ENCODE data around the gene PAPPA. TPM values are rescaled to one million over a fixed set of nuclear protein-coding genes. Genes with fewer than 3 reads are reported as not detected.

The PAPPA gene
- total RNA-seq, 2 donors from 2014 or later, result 2.4 to 9.8 TPM

DNA sequence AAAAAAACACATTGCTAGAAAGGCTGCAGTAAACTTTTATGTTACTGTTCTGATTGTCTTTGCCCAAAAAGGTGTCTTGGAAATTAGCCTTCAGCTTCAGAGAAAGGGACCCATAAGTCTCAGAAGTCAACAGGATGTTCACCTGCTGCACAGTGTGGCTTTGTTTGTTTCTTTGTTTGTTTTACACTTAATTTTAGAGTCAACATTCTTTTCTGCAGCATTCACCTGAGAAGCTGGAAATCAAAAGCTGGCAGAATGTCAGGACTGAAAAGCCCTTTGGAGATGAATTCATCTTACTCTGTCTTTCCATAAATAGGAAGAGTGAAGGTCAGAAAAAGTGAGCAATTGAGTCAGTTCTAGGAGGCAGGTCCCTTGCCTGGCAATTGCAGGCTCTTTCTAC, 170.0 kb downstream of the PAPPA start:
- no peak for DNase-seq
- no peak for ATAC-seq
- intact Hi-C loops (cut with DNase I), result no loop called here

DNA sequence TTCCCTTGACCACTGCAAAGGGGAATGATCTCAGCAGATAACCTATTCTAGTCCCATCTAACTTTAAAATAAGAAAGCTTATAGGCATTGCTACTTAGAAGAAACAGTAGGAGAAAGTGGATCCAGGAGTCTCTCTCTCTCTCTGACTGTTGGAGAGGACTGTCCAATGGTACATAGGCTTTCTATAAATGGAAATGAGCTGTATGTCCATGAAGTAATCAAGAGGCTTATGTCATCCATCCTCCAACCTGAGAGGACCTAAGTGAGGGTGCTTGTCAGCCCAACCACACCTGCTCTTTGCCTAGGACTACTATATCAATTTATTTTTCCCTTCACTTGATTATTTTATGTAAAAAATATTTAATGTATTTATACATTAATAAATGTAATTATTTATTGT, 172.3 kb downstream of the PAPPA start:
- intact Hi-C loops (cut with DNase I), result no loop called here
- ATAC-seq, result no peak
- no peak for DNase-seq

DNA sequence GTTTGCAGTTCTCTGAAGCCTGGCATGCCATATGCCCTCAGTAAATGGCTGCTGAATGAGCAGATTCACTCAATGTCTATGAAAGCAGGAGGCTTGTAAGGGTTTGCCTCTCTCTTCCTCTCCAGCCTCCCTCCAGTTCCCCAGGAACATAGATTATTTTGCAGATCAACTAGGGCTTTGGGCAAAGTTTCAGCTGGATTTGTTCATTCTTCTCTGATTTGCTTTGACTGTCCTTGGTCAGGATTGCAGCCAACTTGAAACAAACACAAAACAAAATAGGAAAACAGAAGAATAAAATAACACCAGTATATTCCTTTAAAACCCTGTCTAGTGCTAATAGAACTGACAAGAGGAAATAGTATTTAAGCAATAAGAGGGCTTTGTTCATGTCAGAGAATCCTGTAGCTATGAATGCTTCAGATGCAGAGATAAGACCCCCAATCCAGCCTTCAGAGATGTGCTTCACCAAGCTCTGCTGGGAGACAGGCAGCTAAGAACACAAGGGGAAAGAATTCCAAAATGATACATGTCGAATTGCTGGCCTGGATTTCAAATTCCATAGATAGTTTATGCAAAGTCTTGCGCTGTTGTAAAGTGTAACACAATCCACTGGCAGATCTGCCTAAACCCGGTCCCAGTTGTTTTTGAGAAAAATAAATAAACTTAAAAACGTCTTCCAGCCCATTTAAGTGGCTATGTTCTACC, 174.3 kb downstream of the PAPPA start:
- DNase-seq, result no peak
- intact Hi-C loops (cut with DNase I), result no loop called here
- ATAC-seq, result no peak

GRCh38 chr9:116329470-116329869, 175.9 kb downstream of the PAPPA start:
- ATAC-seq, result no peak
- intact Hi-C loops (cut with DNase I), result no loop called here
- no peak for DNase-seq

DNA sequence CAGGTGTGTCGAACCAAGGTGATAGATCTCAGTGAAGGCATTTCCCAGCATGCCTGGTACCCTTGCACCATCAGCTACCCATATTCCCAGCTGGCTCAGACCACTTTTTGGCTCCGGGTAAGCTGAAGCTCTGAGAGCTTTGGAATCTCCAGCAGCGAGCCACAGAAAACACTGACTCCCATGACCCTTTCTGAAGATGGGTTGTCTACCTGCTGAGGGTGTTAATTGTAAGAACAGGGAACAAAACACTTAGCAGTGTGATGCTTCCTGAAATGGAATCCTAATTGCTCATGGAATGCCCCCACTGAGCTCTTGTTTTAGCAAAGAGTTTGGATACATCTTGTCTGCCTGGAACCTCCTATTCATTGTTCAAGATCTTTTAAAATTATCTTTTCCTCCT, 177.7 kb downstream of the PAPPA start:
- ATAC-seq, result no peak
- intact Hi-C loops (cut with DNase I), result no loop called here
- DNase-seq, result no peak

DNA sequence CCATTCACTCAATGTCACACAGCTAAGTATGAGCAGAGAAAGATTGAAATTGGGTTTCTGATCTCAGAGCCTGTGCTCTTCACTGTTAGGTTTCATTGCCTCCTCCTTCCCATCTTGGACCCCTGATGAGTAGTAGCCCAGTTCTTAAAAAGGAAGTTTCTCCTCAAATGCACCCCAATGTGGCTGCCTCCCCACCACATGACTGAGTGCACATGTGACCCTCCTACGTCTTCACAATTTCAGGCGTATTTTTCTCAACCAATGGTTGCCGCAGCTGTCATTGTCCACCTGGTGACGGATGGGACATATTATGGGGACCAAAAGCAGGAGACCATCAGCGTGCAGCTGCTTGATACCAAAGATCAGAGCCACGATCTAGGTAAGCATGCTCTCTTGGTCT, 178.5 kb downstream of the PAPPA start:
- intact Hi-C loops (cut with DNase I), result no loop called here
- DNase-seq (no peak), ATAC-seq (no peak)

DNA sequence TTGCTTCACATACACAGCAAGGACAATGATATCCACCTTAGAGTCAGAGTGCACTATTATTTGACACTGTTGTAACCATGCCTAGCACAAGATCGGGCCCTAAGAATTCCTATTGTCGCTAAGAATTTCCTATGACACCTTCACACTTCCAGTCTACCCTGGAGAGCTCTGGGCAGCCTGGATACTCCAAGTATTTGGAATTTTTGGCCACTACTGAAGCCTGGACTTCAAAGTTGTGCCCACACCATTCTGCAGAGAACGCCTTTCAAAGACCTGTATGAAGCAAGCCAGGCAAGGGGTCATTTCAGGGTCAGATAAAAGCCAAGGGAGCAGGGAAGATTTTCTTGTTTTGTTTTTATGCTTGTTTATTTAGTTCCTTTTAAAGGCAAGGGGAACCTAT, 179.7 kb downstream of the PAPPA start:
- DNase-seq (no peak), ATAC-seq (peak in 1 of 2 donors; percentile 19)
- intact Hi-C loops (cut with DNase I), result no loop called here

DNA sequence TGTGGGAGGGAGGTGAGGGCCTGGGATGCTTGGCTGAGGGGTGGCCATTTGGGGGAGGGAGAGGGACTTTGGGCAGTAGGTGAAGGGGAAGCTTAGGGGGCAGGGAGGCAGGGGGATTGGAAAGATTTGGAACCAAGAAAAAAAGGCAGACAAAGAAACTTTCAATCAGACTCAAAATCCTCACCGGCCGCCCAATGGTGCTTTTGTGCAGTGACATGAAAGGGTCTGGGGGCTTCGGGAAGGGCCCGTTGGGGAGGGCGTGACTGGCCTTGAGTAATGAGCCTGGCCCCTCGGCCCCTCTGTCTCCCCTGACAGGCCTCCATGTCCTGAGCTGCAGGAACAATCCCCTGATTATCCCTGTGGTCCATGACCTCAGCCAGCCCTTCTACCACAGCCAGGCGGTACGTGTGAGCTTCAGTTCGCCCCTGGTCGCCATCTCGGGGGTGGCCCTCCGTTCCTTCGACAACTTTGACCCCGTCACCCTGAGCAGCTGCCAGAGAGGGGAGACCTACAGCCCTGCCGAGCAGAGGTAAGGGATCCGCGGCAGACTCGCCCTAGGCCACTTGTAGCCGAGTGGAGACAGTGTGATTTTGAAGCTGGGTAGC, 181.1 kb downstream of the PAPPA start:
- ATAC-seq (no peak), DNase-seq (no peak)
- intact Hi-C loops (cut with DNase I), result no loop called here

GRCh38 chr9:116335392-116335791, 181.8 kb downstream of the PAPPA start:
- DNase-seq, result no peak
- ATAC-seq, result no peak
- intact Hi-C loops (cut with DNase I), result no loop called here

- DNase-seq (no peak), ATAC-seq (no peak)
- intact Hi-C loops (cut with DNase I), result no loop called here
Observed at GRCh38 chr9:116336133-116336862, 182.7 kb downstream of the PAPPA start.

DNA sequence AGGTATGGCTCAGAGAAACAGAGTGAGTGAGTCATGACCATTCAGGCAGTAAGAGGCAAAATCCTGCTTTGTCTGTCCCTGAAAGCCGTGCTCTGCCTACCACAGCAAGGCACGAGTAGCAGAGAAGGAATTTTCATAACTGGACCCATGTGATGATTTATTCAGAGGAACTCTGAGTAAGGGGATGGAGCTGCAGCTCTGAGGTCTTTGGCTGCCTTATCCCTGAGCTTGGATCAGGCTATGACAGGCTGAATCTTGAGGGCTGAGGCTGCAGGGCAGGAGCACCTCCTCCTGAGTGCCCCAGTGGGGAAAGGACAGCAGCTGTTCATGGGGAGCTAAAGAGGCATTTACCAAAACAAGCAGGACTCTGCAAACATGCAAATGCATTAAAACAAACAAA, 183.4 kb downstream of the PAPPA start:
- intact Hi-C loops (cut with DNase I), result no loop called here
- ATAC-seq, result peak in 1 of 2 donors; percentile 46
- no peak for DNase-seq

GRCh38 chr9:116340270-116340669, 186.7 kb downstream of the PAPPA start:
- no peak for DNase-seq
- intact Hi-C loops (cut with DNase I), result no loop called here
- ATAC-seq, result no peak

DNA sequence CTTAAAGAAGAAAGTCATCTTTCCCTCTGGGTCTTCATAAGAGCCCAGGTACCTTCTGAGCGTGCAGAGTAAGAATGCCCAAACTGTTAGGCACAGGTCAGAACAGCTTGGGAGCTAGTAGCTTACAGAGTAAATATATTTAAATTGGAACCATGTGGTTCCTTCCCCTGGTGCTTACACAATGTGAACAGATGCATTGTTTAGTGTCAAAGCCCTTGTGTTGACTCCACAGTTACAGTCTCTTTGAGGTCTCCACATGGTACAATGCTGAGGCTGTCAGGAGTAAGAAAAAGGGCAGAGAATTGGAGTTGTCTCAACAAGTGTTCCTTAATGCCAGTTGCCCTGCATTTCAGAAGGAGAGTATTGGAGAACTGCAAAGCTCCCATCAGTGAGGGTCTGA, 188.5 kb downstream of the PAPPA start:
- DNase-seq (no peak), ATAC-seq (no peak)
- intact Hi-C loops (cut with DNase I), result no loop called here

DNA sequence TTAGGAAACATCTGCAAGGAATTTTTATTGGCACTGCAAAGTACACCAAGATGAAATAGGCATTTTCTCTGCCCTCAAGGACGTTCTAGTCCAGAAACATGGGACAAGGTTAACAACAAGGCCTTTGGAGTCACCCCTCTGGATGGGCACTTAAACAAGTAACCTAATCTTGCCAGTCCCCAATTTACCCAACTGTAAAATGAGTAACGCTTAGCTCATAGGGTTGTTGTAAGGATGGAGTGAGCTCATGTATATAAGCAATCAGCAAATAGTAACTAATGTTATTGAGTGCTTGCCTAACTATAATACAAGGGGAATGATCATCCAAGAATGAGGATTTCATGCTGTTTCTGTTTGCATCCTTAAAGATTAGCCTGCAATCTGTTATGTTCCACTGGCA, 189.3 kb downstream of the PAPPA start:
- intact Hi-C loops (cut with DNase I), result no loop called here
- DNase-seq (no peak), ATAC-seq (no peak)

DNA sequence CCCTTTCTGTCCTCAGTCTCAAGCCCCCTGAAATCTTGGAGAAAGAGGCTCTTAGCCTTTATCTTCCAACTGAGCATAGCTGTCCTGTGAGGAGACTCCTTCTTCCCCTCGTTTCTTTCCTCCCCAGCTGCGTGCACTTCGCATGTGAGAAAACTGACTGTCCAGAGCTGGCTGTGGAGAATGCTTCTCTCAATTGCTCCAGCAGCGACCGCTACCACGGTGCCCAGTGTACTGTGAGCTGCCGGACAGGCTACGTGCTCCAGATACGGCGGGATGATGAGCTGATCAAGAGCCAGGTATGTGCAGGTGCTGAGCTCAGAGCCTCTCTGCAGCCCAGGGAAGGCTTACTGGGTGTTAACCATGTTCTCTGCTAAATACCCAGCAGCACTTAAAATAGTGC, 190.8 kb downstream of the PAPPA start:
- intact Hi-C loops (cut with DNase I), result no loop called here
- DNase-seq, result no peak
- peak in 1 of 2 donors; percentile 81 for ATAC-seq

- DNase-seq, result no peak
- no peak for ATAC-seq
- intact Hi-C loops (cut with DNase I), result no loop called here
Observed at GRCh38 chr9:116345393-116345792, 191.8 kb downstream of the PAPPA start.

- DNase-seq (no peak), ATAC-seq (peak; percentile 55 to 67)
- intact Hi-C loops (cut with DNase I), result no loop called here
Observed at GRCh38 chr9:116345817-116346216, 192.2 kb downstream of the PAPPA start.

GRCh38 chr9:116349684-116350083, 196.1 kb downstream of the PAPPA start:
- intact Hi-C loops (cut with DNase I), result no loop called here
- DNase-seq (no peak), ATAC-seq (no peak)

DNA sequence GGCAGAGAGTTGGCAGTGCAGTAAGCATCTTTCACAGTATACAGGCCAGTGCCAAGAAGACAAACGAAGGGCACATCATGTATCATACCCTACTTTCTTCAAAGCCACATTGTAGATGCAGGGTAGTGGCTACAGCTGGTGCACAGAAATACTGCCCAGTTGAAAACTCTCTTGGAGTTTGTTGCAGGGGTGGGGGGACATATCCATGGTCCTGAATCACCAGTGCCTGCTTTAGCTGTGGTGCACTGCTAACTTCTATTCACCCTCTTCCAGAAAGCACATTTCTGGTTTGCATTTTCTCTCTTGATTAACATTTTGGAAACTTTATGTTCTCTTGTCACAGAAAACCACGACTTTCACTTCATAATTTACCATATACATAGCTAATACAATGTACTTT, 196.6 kb downstream of the PAPPA start:
- intact Hi-C loops (cut with DNase I), result no loop called here
- ATAC-seq (peak in 1 of 2 donors; percentile 15), DNase-seq (no peak)

DNA sequence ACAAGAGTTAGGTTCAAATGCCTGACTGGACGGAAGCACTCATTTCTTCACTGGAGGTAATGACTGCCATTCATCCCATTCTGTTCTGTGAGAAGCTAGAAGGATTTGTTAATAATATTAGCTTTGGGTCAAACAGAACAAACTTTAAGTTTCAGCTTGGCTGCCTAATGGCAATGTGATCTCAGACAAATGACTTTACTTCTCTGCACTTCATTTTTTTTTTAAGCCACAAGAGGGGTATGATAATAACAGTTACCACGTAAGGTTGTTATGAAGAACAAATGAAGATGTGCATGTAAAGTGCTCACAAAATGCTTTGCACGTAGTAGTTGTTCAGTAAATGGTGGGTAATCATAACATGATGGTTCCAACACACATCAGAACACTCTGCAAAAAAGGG, 199.4 kb downstream of the PAPPA start:
- intact Hi-C loops (cut with DNase I), result no loop called here
- no peak for ATAC-seq
- no peak for DNase-seq

Data from left cardiac atrium (tissue), 4 donors.